Measurements from ENCODE around the gene HIPK4. TPM values are rescaled to one million over a fixed set of nuclear protein-coding genes. Genes with fewer than 3 reads are reported as not detected.

HIPK4 gene
- total and polyA plus RNA-seq, 2 experiments from 2014 or later = 0.21 to 0.52 TPM

DNA sequence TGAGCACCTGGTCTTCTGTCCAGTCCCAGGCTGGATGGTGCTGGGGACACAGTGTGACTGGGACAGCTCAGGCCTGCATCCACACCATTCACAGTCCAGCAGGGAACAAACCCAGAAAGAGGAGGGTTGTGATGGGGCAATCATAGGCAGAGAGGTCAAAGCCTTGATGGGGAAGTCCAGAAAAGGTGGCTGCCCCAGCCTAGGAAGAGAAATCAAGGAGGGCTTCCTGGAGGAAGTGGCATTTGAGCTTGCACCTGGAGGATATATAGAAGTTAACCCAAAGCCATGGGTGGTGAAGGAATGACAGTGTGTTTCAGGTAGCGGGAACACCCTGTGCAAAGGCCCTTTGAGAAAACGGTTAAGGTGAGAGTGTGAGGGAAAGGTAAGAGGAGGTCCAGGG, 25.8 kb upstream of the HIPK4 start (continued):
- TF ChIP-seq, protein P1, sequence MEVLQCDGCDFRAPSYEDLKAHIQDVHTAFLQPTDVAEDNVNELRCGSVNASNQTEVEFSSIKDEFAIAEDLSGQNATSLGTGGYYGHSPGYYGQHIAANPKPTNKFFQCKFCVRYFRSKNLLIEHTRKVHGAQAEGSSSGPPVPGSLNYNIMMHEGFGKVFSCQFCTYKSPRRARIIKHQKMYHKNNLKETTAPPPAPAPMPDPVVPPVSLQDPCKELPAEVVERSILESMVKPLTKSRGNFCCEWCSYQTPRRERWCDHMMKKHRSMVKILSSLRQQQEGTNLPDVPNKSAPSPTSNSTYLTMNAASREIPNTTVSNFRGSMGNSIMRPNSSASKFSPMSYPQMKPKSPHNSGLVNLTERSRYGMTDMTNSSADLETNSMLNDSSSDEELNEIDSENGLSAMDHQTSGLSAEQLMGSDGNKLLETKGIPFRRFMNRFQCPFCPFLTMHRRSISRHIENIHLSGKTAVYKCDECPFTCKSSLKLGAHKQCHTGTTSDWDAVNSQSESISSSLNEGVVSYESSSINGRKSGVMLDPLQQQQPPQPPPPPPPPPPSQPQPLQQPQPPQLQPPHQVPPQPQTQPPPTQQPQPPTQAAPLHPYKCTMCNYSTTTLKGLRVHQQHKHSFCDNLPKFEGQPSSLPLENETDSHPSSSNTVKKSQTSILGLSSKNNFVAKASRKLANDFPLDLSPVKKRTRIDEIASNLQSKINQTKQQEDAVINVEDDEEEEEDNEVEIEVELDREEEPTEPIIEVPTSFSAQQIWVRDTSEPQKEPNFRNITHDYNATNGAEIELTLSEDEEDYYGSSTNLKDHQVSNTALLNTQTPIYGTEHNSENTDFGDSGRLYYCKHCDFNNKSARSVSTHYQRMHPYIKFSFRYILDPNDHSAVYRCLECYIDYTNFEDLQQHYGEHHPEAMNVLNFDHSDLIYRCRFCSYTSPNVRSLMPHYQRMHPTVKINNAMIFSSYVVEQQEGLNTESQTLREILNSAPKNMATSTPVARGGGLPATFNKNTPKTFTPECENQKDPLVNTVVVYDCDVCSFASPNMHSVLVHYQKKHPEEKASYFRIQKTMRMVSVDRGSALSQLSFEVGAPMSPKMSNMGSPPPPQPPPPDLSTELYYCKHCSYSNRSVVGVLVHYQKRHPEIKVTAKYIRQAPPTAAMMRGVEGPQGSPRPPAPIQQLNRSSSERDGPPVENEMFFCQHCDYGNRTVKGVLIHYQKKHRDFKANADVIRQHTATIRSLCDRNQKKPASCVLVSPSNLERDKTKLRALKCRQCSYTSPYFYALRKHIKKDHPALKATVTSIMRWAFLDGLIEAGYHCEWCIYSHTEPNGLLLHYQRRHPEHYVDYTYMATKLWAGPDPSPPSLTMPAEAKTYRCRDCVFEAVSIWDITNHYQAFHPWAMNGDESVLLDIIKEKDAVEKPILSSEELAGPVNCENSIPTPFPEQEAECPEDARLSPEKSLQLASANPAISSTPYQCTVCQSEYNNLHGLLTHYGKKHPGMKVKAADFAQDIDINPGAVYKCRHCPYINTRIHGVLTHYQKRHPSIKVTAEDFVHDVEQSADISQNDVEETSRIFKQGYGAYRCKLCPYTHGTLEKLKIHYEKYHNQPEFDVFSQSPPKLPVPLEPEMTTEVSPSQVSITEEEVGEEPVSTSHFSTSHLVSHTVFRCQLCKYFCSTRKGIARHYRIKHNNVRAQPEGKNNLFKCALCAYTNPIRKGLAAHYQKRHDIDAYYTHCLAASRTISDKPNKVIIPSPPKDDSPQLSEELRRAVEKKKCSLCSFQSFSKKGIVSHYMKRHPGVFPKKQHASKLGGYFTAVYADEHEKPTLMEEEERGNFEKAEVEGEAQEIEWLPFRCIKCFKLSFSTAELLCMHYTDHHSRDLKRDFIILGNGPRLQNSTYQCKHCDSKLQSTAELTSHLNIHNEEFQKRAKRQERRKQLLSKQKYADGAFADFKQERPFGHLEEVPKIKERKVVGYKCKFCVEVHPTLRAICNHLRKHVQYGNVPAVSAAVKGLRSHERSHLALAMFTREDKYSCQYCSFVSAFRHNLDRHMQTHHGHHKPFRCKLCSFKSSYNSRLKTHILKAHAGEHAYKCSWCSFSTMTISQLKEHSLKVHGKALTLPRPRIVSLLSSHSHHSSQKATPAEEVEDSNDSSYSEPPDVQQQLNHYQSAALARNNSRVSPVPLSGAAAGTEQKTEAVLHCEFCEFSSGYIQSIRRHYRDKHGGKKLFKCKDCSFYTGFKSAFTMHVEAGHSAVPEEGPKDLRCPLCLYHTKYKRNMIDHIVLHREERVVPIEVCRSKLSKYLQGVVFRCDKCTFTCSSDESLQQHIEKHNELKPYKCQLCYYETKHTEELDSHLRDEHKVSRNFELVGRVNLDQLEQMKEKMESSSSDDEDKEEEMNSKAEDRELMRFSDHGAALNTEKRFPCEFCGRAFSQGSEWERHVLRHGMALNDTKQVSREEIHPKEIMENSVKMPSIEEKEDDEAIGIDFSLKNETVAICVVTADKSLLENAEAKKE (CRISPR knock-in tag; IDR thresholded peaks at IDR 0.05) = no peak

DNA sequence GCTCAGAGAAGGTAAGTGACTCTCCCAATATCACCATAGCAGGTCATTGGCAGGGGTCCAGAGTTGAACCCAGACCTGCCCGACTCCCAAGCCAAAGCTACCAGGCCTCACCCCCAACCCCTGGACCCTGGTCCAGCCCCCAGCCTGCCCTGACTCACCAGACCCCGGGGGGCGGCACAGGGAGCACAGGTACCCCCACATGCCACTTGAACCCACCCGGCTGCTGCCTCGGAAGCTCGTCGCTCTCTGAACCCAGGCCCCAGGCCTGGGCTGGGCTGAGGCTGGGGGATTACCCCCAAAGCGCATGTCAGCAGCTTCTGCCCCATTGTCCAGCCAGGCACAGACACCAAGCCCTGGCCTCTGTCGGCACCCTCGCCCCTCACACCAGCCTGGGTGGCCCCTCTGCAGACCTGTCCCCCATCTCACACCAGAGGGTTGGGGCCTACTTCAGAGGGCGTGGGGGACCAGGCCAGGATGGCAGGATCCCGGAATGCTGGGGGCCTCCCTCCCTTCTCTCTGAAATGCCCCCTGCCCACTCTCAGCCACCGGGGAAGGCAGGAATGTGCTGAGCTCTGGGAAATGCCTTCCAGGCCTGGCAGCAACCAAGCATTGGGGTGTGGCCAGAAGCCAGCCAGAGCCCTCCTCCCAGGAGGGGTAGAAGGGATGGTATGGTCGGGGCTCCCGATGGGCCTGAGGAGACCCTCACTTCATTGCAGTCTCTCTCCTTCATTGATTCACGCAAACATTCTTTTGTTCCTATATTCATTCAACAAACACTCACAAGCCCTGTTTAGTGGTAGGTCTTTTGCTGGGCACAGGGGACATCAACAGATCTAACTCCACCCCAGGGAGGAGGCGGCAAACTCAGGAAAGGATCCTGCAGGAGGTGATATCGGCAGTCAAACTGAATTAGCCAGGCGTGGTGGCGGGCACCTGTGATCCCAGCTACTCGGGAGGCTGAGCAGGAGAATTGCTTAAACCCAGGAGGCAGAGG, 24.9 kb upstream of the HIPK4 start:
- Histone ChIP-seq H3K27me3 (ENCODE audit: insufficient read depth) (no peaks in the 10 kb centered on the region), H4K20me1 (replicated peaks; ENCODE audit: insufficient read depth) (no peaks in the 10 kb centered on the region), H3F3A (replicated peaks; ENCODE audit: low read depth) (no peaks in the 10 kb centered on the region), H3K36me3 (ENCODE audit: insufficient read depth) (no peaks in the 10 kb centered on the region), H3K27ac (ENCODE audit: low read depth) (no peak overlapping the region), H3K4me2 (no peak overlapping the region), H2AFZ (no peak overlapping the region), H3K4me3 (no peak overlapping the region), H3K79me2 (replicated peaks; ENCODE audit: insufficient read depth) (no peaks in the 10 kb centered on the region), H3K9me2 (ENCODE audit: insufficient read depth) (no peaks in the 10 kb centered on the region), H3K4me1 (ENCODE audit: insufficient read depth) (peaks cover 21% of the 10 kb centered on the region)
- DNase-seq (ENCODE audit: low spot score) = no peak
- peaks cover 2% of the 10 kb centered on the region for H3K27me3 Mint-ChIP-seq (ENCODE audit: insufficient read depth, low read depth, poor library complexity)
- no peak overlapping the region for H3K4me3 Mint-ChIP-seq
- peaks cover 2% of the 10 kb centered on the region; the same call in 1 of the 3 replicates for H3K36me3 Mint-ChIP-seq (ENCODE audit: low read depth)
- no peak overlapping the region for H3K27ac Mint-ChIP-seq
- H3K9me3 Mint-ChIP-seq = no peaks in the 10 kb centered on the region
- peaks cover 34% of the 10 kb centered on the region for H3K4me1 Mint-ChIP-seq
- ATAC-seq = no peak; the same call in 2 of the 3 replicates
- TF ChIP-seq ZNF331 (CRISPR knock-in tag; IDR thresholded peaks at IDR 0.05; ENCODE audit: low read depth) = no peak
- no peak for TF ChIP-seq STAT1 (IDR thresholded peaks at IDR 0.05; ENCODE audit: unreplicated experiment)
- TF ChIP-seq, protein P2, sequence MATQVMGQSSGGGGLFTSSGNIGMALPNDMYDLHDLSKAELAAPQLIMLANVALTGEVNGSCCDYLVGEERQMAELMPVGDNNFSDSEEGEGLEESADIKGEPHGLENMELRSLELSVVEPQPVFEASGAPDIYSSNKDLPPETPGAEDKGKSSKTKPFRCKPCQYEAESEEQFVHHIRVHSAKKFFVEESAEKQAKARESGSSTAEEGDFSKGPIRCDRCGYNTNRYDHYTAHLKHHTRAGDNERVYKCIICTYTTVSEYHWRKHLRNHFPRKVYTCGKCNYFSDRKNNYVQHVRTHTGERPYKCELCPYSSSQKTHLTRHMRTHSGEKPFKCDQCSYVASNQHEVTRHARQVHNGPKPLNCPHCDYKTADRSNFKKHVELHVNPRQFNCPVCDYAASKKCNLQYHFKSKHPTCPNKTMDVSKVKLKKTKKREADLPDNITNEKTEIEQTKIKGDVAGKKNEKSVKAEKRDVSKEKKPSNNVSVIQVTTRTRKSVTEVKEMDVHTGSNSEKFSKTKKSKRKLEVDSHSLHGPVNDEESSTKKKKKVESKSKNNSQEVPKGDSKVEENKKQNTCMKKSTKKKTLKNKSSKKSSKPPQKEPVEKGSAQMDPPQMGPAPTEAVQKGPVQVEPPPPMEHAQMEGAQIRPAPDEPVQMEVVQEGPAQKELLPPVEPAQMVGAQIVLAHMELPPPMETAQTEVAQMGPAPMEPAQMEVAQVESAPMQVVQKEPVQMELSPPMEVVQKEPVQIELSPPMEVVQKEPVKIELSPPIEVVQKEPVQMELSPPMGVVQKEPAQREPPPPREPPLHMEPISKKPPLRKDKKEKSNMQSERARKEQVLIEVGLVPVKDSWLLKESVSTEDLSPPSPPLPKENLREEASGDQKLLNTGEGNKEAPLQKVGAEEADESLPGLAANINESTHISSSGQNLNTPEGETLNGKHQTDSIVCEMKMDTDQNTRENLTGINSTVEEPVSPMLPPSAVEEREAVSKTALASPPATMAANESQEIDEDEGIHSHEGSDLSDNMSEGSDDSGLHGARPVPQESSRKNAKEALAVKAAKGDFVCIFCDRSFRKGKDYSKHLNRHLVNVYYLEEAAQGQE (IDR thresholded peaks at IDR 0.05; ENCODE audit: unreplicated experiment) = no peak
- no peak for TF ChIP-seq NANOG (IDR thresholded peaks at IDR 0.05; ENCODE audit: borderline replicate concordance)
- TF ChIP-seq CREB1 (CRISPR knock-in tag; IDR thresholded peaks at IDR 0.05; ENCODE audit: low read depth) = no peak
